Testis (tissue), 2 donors: Measurements from ENCODE around the gene QRFP.

Source experiments
- CTCF ChIP-seq, 3 experiments: fragments of 450-650 bp in 2 of 3; fragments of 200-600 bp in 1 of 3; sonication (generic) in 1 of 3; IDR thresholded peaks; one replicate each; pipeline ENCODE4 v1.5.1; 2016 to 2019; ENCODE audit warnings: antibody characterized with exemption in 3 of 3, mild to moderate bottlenecking in 2 of 3, moderate library complexity in 1 of 3
- POLR2A ChIP-seq: fragments of 450-650 bp; IDR thresholded peaks from one replicate; pipeline ENCODE4 v1.6.1; 2017; ENCODE audit warnings: antibody characterized with exemption, mild to moderate bottlenecking, moderate library complexity

- TF ChIP-seq CTCF (IDR thresholded peaks at IDR 0.05) (no peak), POLR2A (no peak)
Measured at GRCh38 chr9:130884111-130884531, 12.5 kb downstream of the QRFP start.
